Spleen (tissue), 7 donors: ENCODE measurements around the gene ZNF506.

Experiments
- CTCF ChIP-seq, 11 experiments: fragments of 200-600 bp in 7 of 11; fragments of 450-650 bp in 4 of 11; sonication (generic) in 4 of 11; IDR thresholded peaks in 8 of 11; conservative IDR thresholded peaks in 3 of 11; 1 replicate in 7 of 11; 2 replicates in 4 of 11; pipeline versions ENCODE4 v1.4.0 to v1.8.0; 2016 to 2021; ENCODE audit warnings: antibody characterized with exemption in 11 of 11, inconsistent platforms in 4 of 11, mild to moderate bottlenecking in 1 of 11
- POLR2A ChIP-seq, 3 donors: fragments of 450-650 bp; IDR thresholded peaks; one replicate each; pipeline ENCODE4 v1.5.1; 2017; ENCODE audit warnings: antibody characterized with exemption in 3 of 3, mild to moderate bottlenecking in 1 of 3
- POLR2AphosphoS5 ChIP-seq, 3 donors: sonication (generic); formaldehyde crosslinking; IDR thresholded peaks; one replicate each; pipeline ENCODE4 v1.5.1; 2017; ENCODE audit warnings: antibody characterized with exemption in 3 of 3
- donor health status: DM: no; HTN: no; CAD: no; lungs with moderate emphysema.
- donor health status: DM: no; HTN: no; CAD: no.
- donor health status: DM: no; HTN: no; CAD: no.

GRCh38 chr19:19788015-19788414, 33.5 kb downstream of the ZNF506 start:
- TF ChIP-seq CTCF (IDR thresholded peaks at IDR 0.05 in 8 of 11, conservative IDR thresholded peaks at IDR 0.05 in 3 of 11): no peak
- no peak for TF ChIP-seq POLR2AphosphoS5 (IDR thresholded peaks at IDR 0.05)
- no peak for TF ChIP-seq POLR2A (IDR thresholded peaks at IDR 0.05)
